ENCODE data around the gene P2RX3. TPM values are rescaled to one million over a fixed set of nuclear protein-coding genes. Genes with fewer than 3 reads are reported as not detected.

Gene P2RX3
- total RNA-seq, 4 donors from 2014 or later: not detected

GRCh38 chr11:57380975-57381374 is 42.8 kb downstream of the P2RX3 start, which contains the start of gene PRG3:
TSS of gene PRG3 (minus strand) at chr11:57381150. CDS start at chr11:57380708, 442 bp downstream.
- Histone ChIP-seq H3K4me1 (no peaks in the 10 kb centered on the region), H3K4me3 (no peak within 1 kb of the TSS), H3K27me3 (peaks cover 0 to 22% (median 0%) of the 10 kb centered on the region in 4 donors), H3K9me3 (no peaks in the 10 kb centered on the region), H3K27ac (replicated peaks in 1 of 4) (no peak within 1 kb of the TSS), H3K36me3 (no peaks in the 10 kb centered on the region)
- no peak for TF ChIP-seq POLR2A (IDR thresholded peaks at IDR 0.05; ENCODE audit: low read depth)
- TF ChIP-seq POLR2AphosphoS5 (IDR thresholded peaks at IDR 0.05): no peak
- TF ChIP-seq EP300 (IDR thresholded peaks at IDR 0.05): no peak
- TF ChIP-seq CTCF (IDR thresholded peaks at IDR 0.05): no peak
- 75% methylated on average over 2 of the region's 2 CpGs for WGBS
- no peak for DNase-seq (ENCODE audit: extremely low spot score)
- intact Hi-C loops (cut with DNase I): no loop called here

- Histone ChIP-seq H3K4me3 (no peak overlapping the region), H3K9me3 (no peaks in the 10 kb centered on the region), H3K27me3 (peaks cover 0 to 17% (median 0%) of the 10 kb centered on the region in 4 donors), H3K27ac (replicated peaks in 1 of 4) (no peak overlapping the region), H3K36me3 (no peaks in the 10 kb centered on the region), H3K4me1 (no peaks in the 10 kb centered on the region)
- intact Hi-C loops (cut with DNase I): no loop called here
- no peak for DNase-seq (ENCODE audit: extremely low spot score)
- no peak for TF ChIP-seq POLR2AphosphoS5 (IDR thresholded peaks at IDR 0.05)
- no peak for TF ChIP-seq POLR2A (IDR thresholded peaks at IDR 0.05; ENCODE audit: low read depth)
- no peak for TF ChIP-seq CTCF (IDR thresholded peaks at IDR 0.05)
- no peak for TF ChIP-seq EP300 (IDR thresholded peaks at IDR 0.05)
- WGBS: 62% methylated on average over 5 of the region's 5 CpGs
Observed at GRCh38 chr11:57386178-57386940, 48.2 kb downstream of the P2RX3 start.

GRCh38 chr11:57387289-57388030 is 49.3 kb downstream of the P2RX3 start:
- Histone ChIP-seq H3K27ac (replicated peaks in 1 of 4) (no peak overlapping the region), H3K4me1 (no peaks in the 10 kb centered on the region), H3K4me3 (no peak overlapping the region), H3K36me3 (no peaks in the 10 kb centered on the region), H3K9me3 (no peaks in the 10 kb centered on the region), H3K27me3 (peaks cover 0 to 17% (median 0%) of the 10 kb centered on the region in 4 donors)
- intact Hi-C loops (cut with DNase I): no loop called here
- no peak for DNase-seq (ENCODE audit: extremely low spot score)
- WGBS: 72% methylated on average over 14 of the region's 16 CpGs
- no peak for TF ChIP-seq POLR2A (IDR thresholded peaks at IDR 0.05; ENCODE audit: low read depth)
- TF ChIP-seq CTCF (IDR thresholded peaks at IDR 0.05): peak in 1 of 3 experiments; percentile 13
- no peak for TF ChIP-seq EP300 (IDR thresholded peaks at IDR 0.05)
- TF ChIP-seq POLR2AphosphoS5 (IDR thresholded peaks at IDR 0.05): no peak

GRCh38 chr11:57390535-57390934 is 52.4 kb downstream of the P2RX3 start, which contains the start of gene PRG2:
TSS of gene PRG2 (minus strand) at chr11:57390650. CDS start at chr11:57389944, 706 bp downstream.
- Histone ChIP-seq H3K9me3 (no peaks in the 10 kb centered on the region), H3K27me3 (peaks cover 0 to 13% (median 0%) of the 10 kb centered on the region in 4 donors), H3K4me1 (no peaks in the 10 kb centered on the region), H3K27ac (replicated peaks in 1 of 4) (no peak within 1 kb of the TSS), H3K36me3 (no peaks in the 10 kb centered on the region), H3K4me3 (no peak within 1 kb of the TSS)
- intact Hi-C loops (cut with DNase I): no loop called here
- 64% methylated on average over 2 of the region's 2 CpGs for WGBS
- TF ChIP-seq EP300 (IDR thresholded peaks at IDR 0.05) (no peak), CTCF (IDR thresholded peaks at IDR 0.05) (no peak)
- no peak for DNase-seq (ENCODE audit: extremely low spot score)

Data from esophagus muscularis mucosa (tissue), 4 donors.